Erythroblast (primary cell): ENCODE measurements around the gene CDC14B.

Experiments
- GATA1 ChIP-seq: IDR thresholded peaks from 2 replicates; pipeline ENCODE4 v1.6.1; 2011; ENCODE audit warnings: low read depth, mild to moderate bottlenecking, control low read depth, low read length, moderate library complexity
- POLR2A ChIP-seq: IDR thresholded peaks from 2 replicates; pipeline ENCODE4 v1.6.1; 2011; ENCODE audit warnings: mild to moderate bottlenecking, low read length

GRCh38 chr9:96619491-96620180, at the start of gene CDC14B:
- TF ChIP-seq POLR2A (no peak), GATA1 (no peak)
